K562 (cell line): ENCODE measurements around the gene SEMA3F. TPM values are rescaled to one million over a fixed set of nuclear protein-coding genes. Genes with fewer than 3 reads are reported as not detected.

ENCODE experiments used
- ATAC-seq: fragments of 200-7000 bp; cut with Tn5 transposase; 3 replicates; pipeline ENCODE4 v1.9.1; 2020; ENCODE audit warnings: moderate library complexity
- BruUV-seq: library from RNA; stranded (reverse); fragments of 400-500 nt; replicated peaks from 2 replicates; lab custom pipeline; 2021; lab: Mats Ljungman, UMichigan
- CTCF ChIA-PET: fragments of 300-600 bp; formaldehyde crosslinking; extraction: SDS; loops from one replicate; lab custom pipeline; 2021; ENCODE audit warnings: low intra/inter-chr PET ratio; lab: Yijun Ruan, JAX
- POLR2A ChIA-PET: fragments of 300-600, 350-650 bp; sonication (Branson Sonifier 250); formaldehyde crosslinking; extraction: SDS; loops from one replicate; lab custom pipeline; 2021; ENCODE audit warnings: antibody characterized with exemption, inconsistent platforms; lab: Yijun Ruan, JAX
- DNase-seq, 4 experiments: peaks; one replicate each; pipeline versions ENCODE4 v3.0.0 to v3.0.0-alpha.2; 2011 to 2018; ENCODE audit warnings: low spot score in 3 of 4, mixed read lengths in 3 of 4; ENCODE audit errors: extremely low read depth in 1 of 4
- FAIRE-seq: peaks from 2 replicates; lab custom pipeline; 2011; peaks lifted over from hg19 to GRCh38; lab: Jason Lieb, UNC
- H2AFZ ChIP-seq: 2 replicates; pipeline ENCODE4 v1.6.0; 2011; ENCODE audit warnings: low read depth, low read length, control low read depth, inconsistent platforms
- H3K27ac ChIP-seq: fragments of 200-600 bp; 3 replicates; pipeline ENCODE4 v1.8.0; 2011; ENCODE audit warnings: low read depth, mild to moderate bottlenecking, control low read depth, inconsistent platforms, low read length, moderate library complexity, mixed read lengths; ENCODE audit errors: extremely low read depth
- H3K27me3 ChIP-seq, 2 experiments: fragments of 300-600 bp in 1 of 2; 2 replicates in 1 of 2; 3 replicates in 1 of 2; pipeline versions ENCODE4 v1.6.0 to v1.8.0; 2011; ENCODE audit warnings: inconsistent platforms in 2 of 2, low read length in 2 of 2, mild to moderate bottlenecking in 1 of 2, mixed read lengths in 1 of 2, moderate library complexity in 1 of 2; ENCODE audit not compliant: control insufficient read depth in 2 of 2, insufficient read depth in 2 of 2
- H3K36me3 ChIP-seq: fragments of 300-600 bp; 3 replicates; pipeline ENCODE4 v1.8.0; 2011; ENCODE audit warnings: mild to moderate bottlenecking, low read length, inconsistent platforms; ENCODE audit not compliant: control insufficient read depth, insufficient read depth
- H3K4me1 ChIP-seq, 2 experiments: fragments of 200-600 bp in 1 of 2; replicated peaks in 1 of 2; 2 replicates in 1 of 2; 3 replicates in 1 of 2; pipeline versions ENCODE4 v1.5.1 to v1.8.0; 2011; ENCODE audit warnings: inconsistent platforms in 2 of 2, low read length in 2 of 2, mild to moderate bottlenecking in 1 of 2, mixed read lengths in 1 of 2, moderate library complexity in 1 of 2; ENCODE audit not compliant: control insufficient read depth in 2 of 2, insufficient read depth in 2 of 2
- H3K4me2 ChIP-seq: 2 replicates; pipeline ENCODE4 v1.6.1; 2011; ENCODE audit warnings: low read length, control low read depth, inconsistent platforms, mixed read lengths; ENCODE audit not compliant: insufficient read depth
- H3K4me3 ChIP-seq: fragments of 200-600 bp; sonication (generic), shearing (Covaris generic); 2 replicates; pipeline ENCODE4 v1.5.1; 2016; ENCODE audit warnings: control low read depth, inconsistent platforms
- H3K79me2 ChIP-seq: fragments of 200-600 bp; 3 replicates; pipeline ENCODE4 v1.8.0; 2011; ENCODE audit warnings: low read length, inconsistent platforms; ENCODE audit not compliant: control insufficient read depth, insufficient read depth
- H3K9ac ChIP-seq, 2 experiments: 2 replicates each; pipeline versions ENCODE4 v1.6.0 to v1.6.1; 2011; ENCODE audit warnings: low read depth in 2 of 2, low read length in 2 of 2, control low read depth in 1 of 2, inconsistent platforms in 1 of 2, mild to moderate bottlenecking in 1 of 2, mixed read lengths in 1 of 2; ENCODE audit not compliant: insufficient read depth in 1 of 2
- H3K9me1 ChIP-seq: one replicate; pipeline ENCODE4 v1.6.0; 2011; ENCODE audit warnings: inconsistent platforms, mild to moderate bottlenecking, low read length, moderate library complexity; ENCODE audit not compliant: control insufficient read depth, insufficient read depth
- H3K9me3 ChIP-seq: replicated peaks from 2 replicates; pipeline ENCODE4 v1.5.1; 2011; ENCODE audit warnings: low read depth, low read length, inconsistent platforms; ENCODE audit not compliant: control insufficient read depth, insufficient read depth
- H4K20me1 ChIP-seq: replicated peaks from 2 replicates; pipeline ENCODE4 v1.6.1; 2011; ENCODE audit warnings: low read length, inconsistent platforms, mixed read lengths; ENCODE audit not compliant: control insufficient read depth, insufficient read depth
- NFIC ChIP-seq: fragments of 450-650 bp; IDR thresholded peaks from 2 replicates; pipeline ENCODE4 v1.6.1; 2017; ENCODE audit warnings: mild to moderate bottlenecking, inconsistent platforms
- TCF3 ChIP-seq: sonication (generic); formaldehyde crosslinking; IDR thresholded peaks from 2 replicates; pipeline ENCODE4 v1.4.0; 2020; ENCODE audit warnings: mild to moderate bottlenecking, missing genetic modification reagents
- YBX1 ChIP-seq: fragments of 450-650 bp; IDR thresholded peaks from 2 replicates; pipeline ENCODE4 v1.7.1; 2016; ENCODE audit warnings: mild to moderate bottlenecking
- ZNF121 ChIP-seq: sonication (generic); formaldehyde crosslinking; conservative IDR thresholded peaks from 2 replicates; pipeline ENCODE4 v1.8.0; 2022; ENCODE audit warnings: missing genetic modification reagents
- ZNF3 ChIP-seq: fragments of 250-450 bp; sonication (Bioruptor Pico); IDR thresholded peaks from 2 replicates; pipeline ENCODE4 v1.5.0; 2021; ENCODE audit warnings: mild to moderate bottlenecking, moderate library complexity
- WGBS: fragments of 100-300 bp; shearing (Covaris generic); methylation state at CpG from one replicate; pipeline ENCODE4 v1.1.6; 2016; ENCODE audit warnings: low coverage, mixed read lengths; ENCODE audit not compliant: insufficient coverage; ENCODE audit errors: missing lambda C conversion rate; 5-methylcytosine and 5-hydroxymethylcytosine counted together
- in situ Hi-C: fragments of 300-500 bp; cut with MboI; formaldehyde crosslinking; loops from 4 replicates; pipeline ENCODE4 v1.15.0; 2018; ENCODE audit warnings: inconsistent platforms, mixed read lengths
- intact Hi-C: fragments of 100-400 bp; cut with micrococcal nuclease; formaldehyde crosslinking; loops from 2 replicates; pipeline ENCODE4 v1.14.2; 2022
- polyA plus RNA-seq, 8 experiments: library from polyadenylated mRNA; depleted of rRNA in 4 of 8; stranded (reverse) in 5 of 8; unstranded in 3 of 8; fragments of >200 nt; fragmentation: Nextera tagmentation in 2 of 8; fragmentation: Illumina TruSeq in 1 of 8; extraction: Ambion mirVana in 2 of 8; extraction: Trizol in 1 of 8; gene quantifications; 2 replicates each; pipeline versions ENCODE4 v1.2.1 to v1.2.3, GENCODE V29; 2011 to 2014; ENCODE audit warnings: inconsistent platforms in 1 of 8, missing spikeins in 1 of 8
- total RNA-seq, 7 experiments: library from RNA; depleted of rRNA in 6 of 7; stranded (reverse); fragments of >200 nt in 6 of 7; fragmentation: Illumina TruSeq in 2 of 7; extraction: Trizol in 2 of 7; gene quantifications; 2 replicates each; pipeline versions ENCODE4 v1.2.1 to v1.2.3, GENCODE V29; 2011 to 2021; ENCODE audit warnings: low replicate concordance in 1 of 7
- TF ChIP-seq, protein P1 (sequence below), 3 experiments: fragments of 200-800 bp in 1 of 3; fragments of 250-450 bp in 1 of 3; fragments of 450-650 bp in 1 of 3; sonication (Bioruptor Pico) in 1 of 3; sonication (Bioruptor generic) in 1 of 3; formaldehyde crosslinking in 1 of 3; IDR thresholded peaks; 2 replicates each; pipeline versions ENCODE4 v1.6.1 to v1.8.0; 2016 to 2022; ENCODE audit warnings: mild to moderate bottlenecking in 2 of 3, missing genetic modification characterization in 2 of 3, missing compliant biosample characterization in 1 of 3, moderate library complexity in 1 of 3
- TF ChIP-seq, protein P2 (sequence below), 2 experiments: fragments of 450-650 bp in 1 of 2; sonication (generic) in 1 of 2; formaldehyde crosslinking in 1 of 2; IDR thresholded peaks in 1 of 2; conservative IDR thresholded peaks in 1 of 2; 2 replicates each; pipeline versions ENCODE4 v1.6.1 to v1.8.1; 2016 to 2023; ENCODE audit warnings: mild to moderate bottlenecking in 2 of 2, moderate library complexity in 2 of 2, inconsistent platforms in 1 of 2, missing genetic modification reagents in 1 of 2
- TF ChIP-seq, protein P3 (sequence below), 2 experiments: fragments of 450-650 bp in 1 of 2; sonication (generic) in 1 of 2; formaldehyde crosslinking; conservative IDR thresholded peaks; 2 replicates each; pipeline versions ENCODE4 v1.4.0 to v1.8.1; 2020 to 2022; ENCODE audit warnings: mild to moderate bottlenecking in 1 of 2, missing genetic modification reagents in 1 of 2

The SEMA3F gene
- total and polyA plus RNA-seq, 9 of the 15 experiments (the other 6 are each of a cell fraction or from before 2014, with no cell fraction given): 0.58 to 3.0 (median 2.0) TPM; not detected in 2

GRCh38 chr3:50184242-50184978, 29.3 kb downstream of the SEMA3F start (continued):
- TF ChIP-seq, protein P1, sequence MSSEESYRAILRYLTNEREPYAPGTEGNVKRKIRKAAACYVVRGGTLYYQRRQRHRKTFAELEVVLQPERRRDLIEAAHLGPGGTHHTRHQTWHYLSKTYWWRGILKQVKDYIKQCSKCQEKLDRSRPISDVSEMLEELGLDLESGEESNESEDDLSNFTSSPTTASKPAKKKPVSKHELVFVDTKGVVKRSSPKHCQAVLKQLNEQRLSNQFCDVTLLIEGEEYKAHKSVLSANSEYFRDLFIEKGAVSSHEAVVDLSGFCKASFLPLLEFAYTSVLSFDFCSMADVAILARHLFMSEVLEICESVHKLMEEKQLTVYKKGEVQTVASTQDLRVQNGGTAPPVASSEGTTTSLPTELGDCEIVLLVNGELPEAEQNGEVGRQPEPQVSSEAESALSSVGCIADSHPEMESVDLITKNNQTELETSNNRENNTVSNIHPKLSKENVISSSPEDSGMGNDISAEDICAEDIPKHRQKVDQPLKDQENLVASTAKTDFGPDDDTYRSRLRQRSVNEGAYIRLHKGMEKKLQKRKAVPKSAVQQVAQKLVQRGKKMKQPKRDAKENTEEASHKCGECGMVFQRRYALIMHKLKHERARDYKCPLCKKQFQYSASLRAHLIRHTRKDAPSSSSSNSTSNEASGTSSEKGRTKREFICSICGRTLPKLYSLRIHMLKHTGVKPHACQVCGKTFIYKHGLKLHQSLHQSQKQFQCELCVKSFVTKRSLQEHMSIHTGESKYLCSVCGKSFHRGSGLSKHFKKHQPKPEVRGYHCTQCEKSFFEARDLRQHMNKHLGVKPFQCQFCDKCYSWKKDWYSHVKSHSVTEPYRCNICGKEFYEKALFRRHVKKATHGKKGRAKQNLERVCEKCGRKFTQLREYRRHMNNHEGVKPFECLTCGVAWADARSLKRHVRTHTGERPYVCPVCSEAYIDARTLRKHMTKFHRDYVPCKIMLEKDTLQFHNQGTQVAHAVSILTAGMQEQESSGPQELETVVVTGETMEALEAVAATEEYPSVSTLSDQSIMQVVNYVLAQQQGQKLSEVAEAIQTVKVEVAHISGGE (CRISPR knock-in tag; IDR thresholded peaks at IDR 0.05): no peak
- no peak for TF ChIP-seq TCF3 (CRISPR knock-in tag)
- TF ChIP-seq, all 486 proteins: peak for 0

DNA sequence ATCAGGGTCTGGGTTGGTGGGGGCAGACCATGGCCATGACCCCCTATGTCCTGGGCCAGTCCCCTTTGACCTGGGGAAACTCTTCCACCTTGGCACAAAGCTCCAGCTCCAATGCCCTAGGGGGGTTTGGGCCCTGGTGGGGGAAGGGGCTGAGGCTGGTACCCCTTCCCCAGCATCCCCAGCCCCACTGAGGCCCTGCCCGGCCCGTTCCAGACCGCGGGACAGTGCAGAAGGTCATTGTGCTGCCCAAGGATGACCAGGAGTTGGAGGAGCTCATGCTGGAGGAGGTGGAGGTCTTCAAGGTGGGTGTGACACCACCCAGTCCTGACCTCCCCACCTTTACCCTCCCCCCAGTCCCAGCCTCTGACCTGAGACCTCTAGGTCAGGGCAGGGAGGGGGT, 30.1 kb downstream of the SEMA3F start:
- Histone ChIP-seq H4K20me1 (no peaks in the 10 kb centered on the region), H3K27me3 (no peaks in the 10 kb centered on the region), H3K27ac (no peak overlapping the region), H3K9me1 (no peaks in the 10 kb centered on the region), H3K4me3 (no peak overlapping the region), H3K79me2 (no peaks in the 10 kb centered on the region), H3K9me3 (no peaks in the 10 kb centered on the region), H3K9ac (no peak overlapping the region), H2AFZ (no peak overlapping the region), H3K4me2 (no peak overlapping the region), H3K36me3 (no peaks in the 10 kb centered on the region), H3K4me1 (peaks cover 0 to 31% of the 10 kb centered on the region in 2 experiments; a peak in 3 of 5 replicates)
- BruUV-seq: no TSS peak
- FAIRE-seq (no peak), DNase-seq (no peak), ATAC-seq (no peak)
- ChIA-PET CTCF (no interaction called here), POLR2A (interaction anchor here (1.0 kb wide), 1 partner anchor 55 kb away, joined by 4 read pairs; no protein-coding TSS in a partner anchor)
- in situ Hi-C loops (no loop called here), intact Hi-C loops (no loop called here)
- WGBS: no CpG with 5 or more reads among the region's 4 CpGs
- TF ChIP-seq ZNF3 (CRISPR knock-in tag) (no peak), ZNF121 (CRISPR knock-in tag) (no peak), YBX1 (no peak), NFIC (no peak)
- TF ChIP-seq, protein P2, sequence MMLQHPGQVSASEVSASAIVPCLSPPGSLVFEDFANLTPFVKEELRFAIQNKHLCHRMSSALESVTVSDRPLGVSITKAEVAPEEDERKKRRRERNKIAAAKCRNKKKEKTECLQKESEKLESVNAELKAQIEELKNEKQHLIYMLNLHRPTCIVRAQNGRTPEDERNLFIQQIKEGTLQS (IDR thresholded peaks at IDR 0.05): no peak
- TF ChIP-seq, protein P2 (CRISPR knock-in tag; conservative IDR thresholded peaks at IDR 0.05): no peak
- TF ChIP-seq, protein P3, sequence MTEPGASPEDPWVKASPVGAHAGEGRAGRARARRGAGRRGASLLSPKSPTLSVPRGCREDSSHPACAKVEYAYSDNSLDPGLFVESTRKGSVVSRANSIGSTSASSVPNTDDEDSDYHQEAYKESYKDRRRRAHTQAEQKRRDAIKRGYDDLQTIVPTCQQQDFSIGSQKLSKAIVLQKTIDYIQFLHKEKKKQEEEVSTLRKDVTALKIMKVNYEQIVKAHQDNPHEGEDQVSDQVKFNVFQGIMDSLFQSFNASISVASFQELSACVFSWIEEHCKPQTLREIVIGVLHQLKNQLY (CRISPR knock-in tag; conservative IDR thresholded peaks at IDR 0.05): no peak
